IPS DF 6.9 (cell line): ENCODE measurements around the gene APOH.
"Not testable (repeated sequence)": the region's sequence is repeated elsewhere in the genome, so short reads cannot be mapped to it uniquely, and the experiment has no call there.

Experiments used
- DNase-seq: peaks from one replicate; pipeline ENCODE4 v3.0.0-alpha.2; 2013; ENCODE audit warnings: low read depth, low spot score
- H3K27ac ChIP-seq: one replicate; pipeline ENCODE4 v1.5.1; 2013; ENCODE audit warnings: low read length, control low read depth
- H3K27me3 ChIP-seq: 2 replicates; pipeline ENCODE4 v1.6.1; 2013; ENCODE audit warnings: mild to moderate bottlenecking, low read length; ENCODE audit not compliant: control insufficient read depth, insufficient read depth
- H3K36me3 ChIP-seq: 2 replicates; pipeline ENCODE4 v1.6.1; 2013; ENCODE audit warnings: low read length; ENCODE audit not compliant: control insufficient read depth, insufficient read depth
- H3K4me1 ChIP-seq: 2 replicates; pipeline ENCODE4 v1.6.1; 2013; ENCODE audit warnings: low read length; ENCODE audit not compliant: control insufficient read depth, insufficient read depth
- H3K4me3 ChIP-seq: 2 replicates; pipeline ENCODE4 v1.5.1; 2013; ENCODE audit warnings: mild to moderate bottlenecking, low read length
- H3K9me3 ChIP-seq: 2 replicates; pipeline ENCODE4 v1.6.1; 2013; ENCODE audit warnings: low read length, inconsistent platforms; ENCODE audit not compliant: control insufficient read depth, insufficient read depth
- WGBS: extraction: QIAGEN DNeasy Blood & Tissue Kit; methylation state at CpG from one replicate; pipeline ENCODE4 v1.1.7; 2013; ENCODE audit warnings: mixed read lengths, missing lambda C conversion rate; ENCODE audit not compliant: insufficient read length, insufficient coverage; 5-methylcytosine and 5-hydroxymethylcytosine counted together

Gene APOH

DNA sequence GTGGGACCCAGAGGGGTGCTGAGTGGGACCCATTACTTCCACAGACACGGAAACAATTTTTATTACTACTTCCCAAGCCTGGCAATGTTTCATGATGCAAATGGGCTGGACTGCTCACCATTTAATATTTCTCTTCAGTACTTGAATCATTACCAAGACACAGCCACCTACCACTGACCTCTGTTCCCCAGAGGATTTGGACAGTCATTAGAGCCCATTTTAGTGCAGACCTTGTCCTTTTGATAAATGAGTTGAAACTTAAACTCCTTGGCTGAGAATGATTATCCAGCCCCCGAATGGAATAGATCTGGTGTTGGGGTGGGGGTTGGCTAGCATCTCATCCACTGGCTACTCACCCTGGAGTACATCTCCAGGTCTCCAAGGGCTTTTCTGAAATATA is 33.6 kb upstream of the APOH start:
- Histone ChIP-seq H3K4me3 (no peak overlapping the region), H3K27ac (no peak overlapping the region), H3K9me3 (no peaks in the 10 kb centered on the region), H3K36me3 (no peaks in the 10 kb centered on the region), H3K4me1 (no peaks in the 10 kb centered on the region; the same call in 1 of the 2 replicates), H3K27me3 (no peaks in the 10 kb centered on the region)
- WGBS, result no CpG with 5 or more reads among the region's 2 CpGs
- DNase-seq, result no peak

DNA sequence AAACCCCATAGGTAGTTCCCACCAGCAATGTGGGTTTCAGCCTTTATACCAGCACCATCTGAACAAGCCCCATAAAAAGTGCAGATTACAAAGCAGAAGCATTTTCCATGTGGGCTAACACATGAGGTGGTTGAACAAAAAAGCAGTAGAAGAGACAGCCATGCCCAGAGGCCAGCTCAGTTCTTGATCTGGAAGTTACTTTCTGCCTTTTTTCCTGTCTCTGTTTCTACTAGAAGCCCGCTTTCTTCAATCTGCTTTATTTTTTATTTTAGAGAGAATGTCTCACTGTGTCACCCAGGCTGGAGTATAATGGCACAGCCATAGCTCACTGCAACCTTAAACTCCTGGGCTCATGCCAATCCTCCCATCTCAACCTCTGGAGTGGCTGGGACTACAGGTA is 31.5 kb upstream of the APOH start:
- Histone ChIP-seq H3K4me3 (no peak overlapping the region), H3K27ac (no peak overlapping the region), H3K27me3 (no peaks in the 10 kb centered on the region), H3K36me3 (no peaks in the 10 kb centered on the region), H3K4me1 (no peaks in the 10 kb centered on the region; the same call in 1 of the 2 replicates), H3K9me3 (no peaks in the 10 kb centered on the region)
- DNase-seq, result no peak
- WGBS, result no CpG with 5 or more reads among the region's 1 CpG

DNA sequence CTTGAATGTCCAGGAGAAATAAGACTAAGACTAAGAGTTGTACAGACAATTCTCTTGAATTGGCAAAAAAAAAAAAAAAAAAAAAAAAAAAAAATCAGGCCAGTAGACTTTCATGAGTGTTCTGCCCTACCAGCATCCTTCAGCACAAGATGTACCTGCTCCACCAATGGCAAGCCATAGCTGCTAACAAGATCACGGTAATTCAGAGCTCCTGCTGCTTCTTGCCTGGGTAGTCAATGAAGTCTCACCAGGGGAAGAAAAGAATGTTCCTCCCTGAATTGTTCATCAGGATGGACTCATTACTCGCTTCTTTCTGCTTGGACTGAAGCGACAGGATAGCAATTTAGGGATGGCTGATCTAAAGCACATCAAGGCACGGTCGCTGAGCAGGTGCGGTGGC is 31.1 kb upstream of the APOH start:
- Histone ChIP-seq H3K4me3 (no peak overlapping the region), H3K27me3 (no peaks in the 10 kb centered on the region), H3K9me3 (no peaks in the 10 kb centered on the region), H3K27ac (no peak overlapping the region), H3K4me1 (no peaks in the 10 kb centered on the region), H3K36me3 (no peaks in the 10 kb centered on the region)
- no peak for DNase-seq
- no CpG with 5 or more reads among the region's 6 CpGs for WGBS

DNA sequence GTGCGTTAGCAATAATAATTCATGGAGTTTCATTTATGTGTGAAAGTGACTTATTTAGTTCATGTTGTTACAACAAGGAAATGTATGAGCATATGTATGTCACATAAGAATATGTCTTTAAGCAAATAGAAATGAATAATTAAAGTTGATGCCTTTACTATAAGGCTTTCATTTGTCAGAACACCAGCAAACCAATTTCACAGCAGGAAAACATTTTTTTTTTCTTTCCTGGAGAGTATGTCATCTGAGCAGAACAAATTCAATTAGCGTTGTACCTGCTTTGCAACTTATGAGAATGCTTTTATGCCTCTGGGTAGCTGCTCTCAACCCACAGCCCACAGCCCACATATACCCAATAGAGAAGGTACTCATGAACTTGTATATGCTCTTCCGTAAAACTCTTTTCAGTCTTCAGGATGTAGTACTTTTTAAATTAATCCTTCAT is 26.3 kb upstream of the APOH start:
- no peak overlapping the region for H3K4me3 ChIP-seq
- H3K27ac ChIP-seq, result no peak overlapping the region
- H3K27me3 ChIP-seq, result no peaks in the 10 kb centered on the region
- DNase-seq, result no peak
- WGBS, result no CpG with 5 or more reads among the region's 3 CpGs
- H3K36me3 ChIP-seq, result no peaks in the 10 kb centered on the region
- no peaks in the 10 kb centered on the region for H3K4me1 ChIP-seq
- no peaks in the 10 kb centered on the region for H3K9me3 ChIP-seq

DNA sequence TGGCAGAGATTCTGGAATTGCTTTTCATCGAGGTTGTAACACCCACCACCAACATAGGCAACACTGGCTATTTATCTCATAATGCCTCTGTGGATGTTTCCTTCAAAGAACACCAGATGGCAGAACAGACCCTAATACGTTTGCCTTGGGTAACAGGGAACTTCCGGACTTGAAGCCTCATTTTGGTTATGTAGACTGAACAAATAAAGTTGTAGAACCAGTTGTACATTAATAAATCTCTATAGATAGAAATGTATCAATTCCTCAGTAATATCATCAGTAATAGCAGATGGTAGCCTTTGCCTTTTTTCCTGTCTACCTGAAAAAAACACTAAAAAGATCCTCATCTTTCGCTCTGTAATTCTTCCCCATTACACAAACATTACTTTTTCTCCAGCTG is 25.9 kb upstream of the APOH start:
- Histone ChIP-seq H3K4me1 (no peaks in the 10 kb centered on the region), H3K36me3 (no peaks in the 10 kb centered on the region), H3K27me3 (no peaks in the 10 kb centered on the region), H3K9me3 (no peaks in the 10 kb centered on the region), H3K27ac (no peak overlapping the region), H3K4me3 (no peak overlapping the region)
- 100% methylated on average over 1 of the region's 4 CpGs for WGBS
- DNase-seq, result peak; percentile 16

DNA sequence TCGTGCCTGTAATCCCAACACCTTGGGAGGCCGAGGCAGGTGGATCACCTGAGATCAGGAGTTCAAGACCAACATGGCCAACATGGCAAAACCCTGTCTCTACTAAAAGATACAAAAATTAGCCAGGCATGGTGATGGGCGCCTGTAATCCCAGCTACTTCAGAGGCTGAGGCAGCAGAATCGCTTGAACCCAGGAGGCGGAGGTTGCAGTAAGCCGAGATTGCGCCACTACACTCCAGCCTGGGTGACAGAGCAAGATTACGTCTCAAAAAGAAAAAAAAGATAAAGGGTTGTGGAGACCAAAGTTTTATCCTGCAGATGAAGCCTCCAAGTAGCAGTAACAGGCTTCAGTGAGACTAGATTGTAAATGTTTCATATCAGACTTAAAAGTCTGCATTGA is 24.2 kb upstream of the APOH start:
- WGBS, result no CpG with 5 or more reads among the region's 8 CpGs
- not testable (repeated sequence) for H3K27ac ChIP-seq, H3K4me3 ChIP-seq, H3K36me3 ChIP-seq, DNase-seq, H3K9me3 ChIP-seq, H3K27me3 ChIP-seq, H3K4me1 ChIP-seq

DNA sequence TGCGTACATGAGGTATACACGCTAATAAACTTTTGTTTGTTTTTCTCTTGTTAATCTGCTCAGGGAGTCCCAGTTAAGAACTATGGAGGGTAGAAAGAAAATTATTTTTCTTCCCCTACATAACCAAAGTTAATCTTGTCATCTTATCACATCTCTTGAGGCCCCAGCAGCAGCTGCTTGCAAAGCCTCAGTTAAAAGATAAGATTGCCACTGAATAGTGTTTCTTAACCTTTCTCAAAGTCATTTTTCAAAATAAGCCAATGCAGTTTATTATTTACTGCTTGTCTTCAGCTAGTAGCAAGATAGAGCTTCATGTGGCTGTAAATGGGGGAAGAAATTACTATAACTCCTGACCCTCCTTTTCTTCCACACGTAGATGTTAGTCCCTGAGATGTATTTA is 21.5 kb upstream of the APOH start:
- WGBS, result no CpG with 5 or more reads among the region's 3 CpGs
- DNase-seq, result no peak

DNA sequence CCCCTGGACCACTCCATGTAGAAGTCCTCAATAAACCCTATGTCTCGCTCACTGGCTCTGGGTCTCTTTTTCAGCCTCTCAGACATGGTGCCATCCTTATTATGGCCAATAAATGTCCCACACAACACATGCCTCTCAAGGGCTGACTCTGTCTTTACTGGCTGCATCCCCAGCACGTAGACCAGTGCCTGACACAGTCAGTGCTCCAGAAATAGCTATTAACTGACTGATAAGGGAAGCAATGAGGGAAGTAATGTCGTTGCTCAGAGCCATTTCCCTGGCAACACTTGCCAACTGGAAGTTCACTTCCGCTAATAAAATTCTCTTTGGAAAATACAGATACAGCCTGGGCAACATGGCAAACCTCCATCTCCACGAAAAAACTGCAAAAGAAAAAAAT is 19.1 kb upstream of the APOH start:
- Histone ChIP-seq H3K27ac (no peak overlapping the region), H3K4me3 (no peak overlapping the region), H3K4me1 (no peaks in the 10 kb centered on the region), H3K27me3 (no peaks in the 10 kb centered on the region), H3K9me3 (no peaks in the 10 kb centered on the region), H3K36me3 (no peaks in the 10 kb centered on the region)
- no CpG with 5 or more reads among the region's 5 CpGs for WGBS
- DNase-seq, result no peak

More for the DNA sequence above, 21.5 kb upstream of the APOH start:
- Histone ChIP-seq H3K27me3 (no peaks in the 10 kb centered on the region), H3K4me3 (no peak overlapping the region), H3K27ac (no peak overlapping the region), H3K36me3 (no peaks in the 10 kb centered on the region), H3K4me1 (no peaks in the 10 kb centered on the region), H3K9me3 (no peaks in the 10 kb centered on the region)

DNA sequence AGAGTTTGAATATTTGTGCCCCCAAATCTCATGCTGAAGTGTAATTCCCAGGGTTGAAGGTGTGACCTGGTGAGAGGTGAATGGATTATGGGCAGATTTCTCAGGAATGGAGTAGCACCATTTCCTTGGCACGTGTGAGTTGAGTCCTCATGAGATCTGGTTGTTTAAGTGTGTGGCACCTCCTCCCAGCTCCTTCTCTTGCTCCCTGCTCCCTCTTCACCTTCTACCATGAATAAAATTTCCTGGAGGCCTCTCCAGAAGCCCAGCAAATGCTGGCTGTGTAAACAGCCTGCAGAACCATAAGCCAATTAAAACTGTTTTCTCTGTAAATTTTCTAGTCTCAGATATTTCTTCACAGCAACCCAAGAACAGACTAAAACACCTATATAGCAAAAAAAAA is 12.6 kb upstream of the APOH start:
- no peak overlapping the region for H3K27ac ChIP-seq
- no CpG with 5 or more reads among the region's 1 CpG for WGBS

DNA sequence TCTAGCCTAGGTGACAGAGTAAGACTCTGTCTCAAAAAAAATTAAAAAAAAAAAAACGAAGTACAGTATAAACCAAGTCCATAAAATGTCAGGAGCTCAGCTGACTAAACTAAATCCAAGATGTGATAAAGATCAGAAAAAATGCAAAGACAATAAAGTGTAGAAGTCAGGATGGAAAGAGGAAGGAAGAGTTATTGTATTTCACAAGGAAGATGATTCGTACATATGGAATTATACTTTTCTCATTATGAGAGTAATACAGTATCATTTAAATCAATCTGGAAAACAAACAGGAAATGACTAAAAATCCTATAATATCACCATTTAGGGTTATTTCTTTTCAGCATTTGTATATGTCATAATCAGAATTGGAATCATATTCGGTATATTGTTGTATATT is 11.4 kb upstream of the APOH start:
- Histone ChIP-seq H3K27me3 (no peaks in the 10 kb centered on the region), H3K36me3 (no peaks in the 10 kb centered on the region), H3K4me1 (no peaks in the 10 kb centered on the region), H3K9me3 (no peaks in the 10 kb centered on the region), H3K4me3 (no peak overlapping the region), H3K27ac (no peak overlapping the region)
- WGBS, result no CpG with 5 or more reads among the region's 3 CpGs
- DNase-seq, result no peak

More for the DNA sequence above, 12.6 kb upstream of the APOH start:
- H3K4me1 ChIP-seq, result no peaks in the 10 kb centered on the region
- H3K9me3 ChIP-seq, result no peaks in the 10 kb centered on the region
- H3K36me3 ChIP-seq, result no peaks in the 10 kb centered on the region
- DNase-seq, result no peak
- no peaks in the 10 kb centered on the region for H3K27me3 ChIP-seq
- H3K4me3 ChIP-seq, result no peak overlapping the region

DNA sequence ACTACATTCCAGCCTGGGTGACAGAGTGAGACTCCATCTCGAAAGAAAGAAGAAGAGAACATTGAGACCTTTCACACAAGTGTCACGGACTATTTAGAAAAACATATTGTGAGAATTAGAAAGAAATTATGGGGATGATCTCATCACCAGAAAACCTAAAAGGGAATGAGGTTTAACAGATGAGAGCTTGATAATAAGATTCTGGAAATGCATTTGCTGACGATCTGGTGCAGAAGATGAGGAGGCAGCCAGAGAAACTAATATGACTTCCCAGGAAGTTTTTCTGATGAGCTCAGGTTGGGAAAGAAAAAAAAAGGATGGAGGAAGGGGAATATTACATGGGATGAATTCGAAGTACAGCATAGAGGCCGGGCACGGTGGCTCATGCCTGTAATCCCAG is 10.8 kb upstream of the APOH start:
- DNase-seq, result no peak
- no peak overlapping the region for H3K4me3 ChIP-seq
- no peaks in the 10 kb centered on the region for H3K4me1 ChIP-seq
- H3K36me3 ChIP-seq, result no peaks in the 10 kb centered on the region
- no peak overlapping the region for H3K27ac ChIP-seq
- no peaks in the 10 kb centered on the region for H3K9me3 ChIP-seq
- WGBS, result no CpG with 5 or more reads among the region's 6 CpGs
- H3K27me3 ChIP-seq, result no peaks in the 10 kb centered on the region
